ENCODE data around the gene C10orf67. TPM values are rescaled to one million over a fixed set of nuclear protein-coding genes. Genes with fewer than 3 reads are reported as not detected.

The C10orf67 gene
- total RNA-seq, 1 experiment from 2014 or later = not detected

GRCh38 chr10:23362879-23363792 lies 18.5 kb upstream of the C10orf67 start:
- no peaks in the 10 kb centered on the region for H3K9me3 Mint-ChIP-seq
- Histone ChIP-seq H3K23me2 (ENCODE audit: insufficient read length, low read depth, low read length, poor library complexity, severe bottlenecking) (no peaks in the 10 kb centered on the region), H2BK12ac (ENCODE audit: insufficient read length, low read depth, low read length) (no peak overlapping the region), H3K79me2 (ENCODE audit: insufficient read depth, low read length) (no peaks in the 10 kb centered on the region), H4K91ac (ENCODE audit: insufficient read length, low read depth, low read length) (no peak overlapping the region), H3T11ph (ENCODE audit: low read length) (no peak overlapping the region), H3K18ac (ENCODE audit: insufficient read length, low read depth, low read length) (no peak overlapping the region), H3K9ac (ENCODE audit: extremely low read depth, insufficient read length, low read length) (no peak overlapping the region), H2BK120ac (ENCODE audit: low read depth, low read length, poor library complexity, severe bottlenecking) (no peak overlapping the region), H3K56ac (ENCODE audit: insufficient read length, low read depth, low read length) (no peak overlapping the region), H3K4ac (ENCODE audit: low read depth, low read length) (no peak overlapping the region), H3K79me1 (ENCODE audit: insufficient read depth, low read depth, low read length, poor library complexity, severe bottlenecking) (no peaks in the 10 kb centered on the region), H3K23ac (ENCODE audit: insufficient read length, low read depth, low read length) (no peak overlapping the region), H2AFZ (ENCODE audit: low read length) (no peak overlapping the region), H3K27ac (ENCODE audit: insufficient read length, low read depth, low read length) (no peak overlapping the region), H4K8ac (replicated peaks; ENCODE audit: insufficient read length, low read depth, low read length) (no peak overlapping the region), H3K9me3 (ENCODE audit: control insufficient read depth, low read depth, low read length) (no peaks in the 10 kb centered on the region), H3K4me1 (ENCODE audit: insufficient read depth, low read length) (no peaks in the 10 kb centered on the region), H2BK5ac (ENCODE audit: insufficient read length, low read length) (no peak overlapping the region), H2AK5ac (ENCODE audit: insufficient read length, low read length) (no peak overlapping the region), H2BK20ac (ENCODE audit: low read depth, low read length, poor library complexity, severe bottlenecking) (no peak overlapping the region), H3K27me3 (ENCODE audit: insufficient read depth, low read length) (no peaks in the 10 kb centered on the region), H3K14ac (ENCODE audit: insufficient read depth, low read length) (no peak overlapping the region), H3K4me2 (ENCODE audit: insufficient read depth, insufficient read length, low read length) (no peak overlapping the region), H4K5ac (ENCODE audit: insufficient read length, low read depth, low read length) (no peak overlapping the region), H4K20me1 (ENCODE audit: control insufficient read depth, insufficient read depth, insufficient read length) (no peaks in the 10 kb centered on the region), H2BK15ac (ENCODE audit: low read depth, low read length) (no peak overlapping the region)
- H3K36me3 Mint-ChIP-seq (ENCODE audit: insufficient read depth in 1 of 3, low read depth in 3 of 3) = no peaks in the 10 kb centered on the region
- no peak for DNase-seq
- peaks cover 0 to 2% of the 10 kb centered on the region in 2 experiments; a peak in 1 of 4 replicates for H3K4me1 Mint-ChIP-seq
- WGBS (ENCODE audit: extremely low coverage, insufficient read length, low lambda C conversion rate) = no CpG with 5 or more reads among the region's 9 CpGs
- TF ChIP-seq CTCF (conservative IDR thresholded peaks at IDR 0.05) = no peak
- H3K27ac Mint-ChIP-seq = no peak overlapping the region
- no peaks in the 10 kb centered on the region; the same call in 1 of the 2 replicates for H3K27me3 Mint-ChIP-seq (ENCODE audit: low read depth)
- no peak overlapping the region for H3K4me3 Mint-ChIP-seq

All from H9 (cell line).